ENCODE results near the gene ARL15.

Gene ARL15

DNA sequence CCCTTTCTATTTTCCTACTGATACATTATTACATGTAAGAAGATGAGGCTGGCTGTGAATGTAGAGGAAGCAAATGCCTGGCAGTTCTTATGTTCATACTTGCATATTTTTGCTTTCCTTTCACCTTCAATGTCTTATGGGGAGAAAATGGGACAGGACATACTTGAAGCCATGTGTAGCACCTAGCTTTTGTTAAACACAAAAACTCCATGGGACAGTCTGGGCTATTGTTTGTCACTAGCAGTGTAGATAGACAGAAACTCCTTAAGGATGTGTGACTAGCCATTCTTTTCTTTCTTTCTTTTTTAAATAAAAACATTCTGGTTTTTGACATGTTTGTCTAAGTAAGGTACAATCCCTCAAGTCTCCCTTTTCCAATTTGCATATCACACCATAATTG lies 122.7 kb downstream of the ARL15 start:
- H4K8ac ChIP-seq (ENCODE audit: low read depth, low read length): no peak overlapping the region
- no peak overlapping the region for H3K27ac ChIP-seq (ENCODE audit: low read depth, low read length)
- H2BK12ac ChIP-seq (ENCODE audit: low read length): no peak overlapping the region
- no peak overlapping the region for H3K23ac ChIP-seq (ENCODE audit: low read length)
- no peaks in the 10 kb centered on the region for H3K9me3 ChIP-seq (ENCODE audit: insufficient read depth, low read depth, low read length)
- no peak overlapping the region for H2BK5ac ChIP-seq (ENCODE audit: low read depth, low read length, poor library complexity)
- H2AFZ ChIP-seq (ENCODE audit: insufficient read depth, low read length, poor library complexity): no peak overlapping the region
- no peak overlapping the region for H3K14ac ChIP-seq (ENCODE audit: low read length)
- no peak for DNase-seq
- no peak overlapping the region for H3K4me2 ChIP-seq (ENCODE audit: low read length)
- no peaks in the 10 kb centered on the region for H3K79me1 ChIP-seq (ENCODE audit: low read length)
- no peaks in the 10 kb centered on the region for H3K27me3 ChIP-seq (ENCODE audit: insufficient read depth, low read length)
- no peak overlapping the region for H3K18ac ChIP-seq (ENCODE audit: low read length)
- no peak overlapping the region for H2BK120ac ChIP-seq (ENCODE audit: insufficient read depth, low read length, poor library complexity)
- H3K4me1 ChIP-seq (ENCODE audit: control insufficient read depth in 1 of 2, insufficient read depth in 2 of 2, low read length in 2 of 2): no peaks in the 10 kb centered on the region
- no peak overlapping the region for H2AK5ac ChIP-seq (ENCODE audit: low read length)
- H3K4ac ChIP-seq (ENCODE audit: low read depth, low read length): no peak overlapping the region
- no peaks in the 10 kb centered on the region for H3K79me2 ChIP-seq (ENCODE audit: control insufficient read depth, insufficient read depth, low read length, poor library complexity)
- H3K4me3 ChIP-seq (ENCODE audit: low read depth, low read length): no peak overlapping the region
- H4K12ac ChIP-seq (ENCODE audit: low read depth, low read length): no peak overlapping the region
- H4K91ac ChIP-seq (ENCODE audit: low read depth, low read length): no peak overlapping the region
- H3K36me3 ChIP-seq (ENCODE audit: control insufficient read depth in 1 of 2, insufficient read depth in 2 of 2, low read length in 2 of 2): no peaks in the 10 kb centered on the region
- H3K9ac ChIP-seq (ENCODE audit: low read length): no peak overlapping the region

DNA sequence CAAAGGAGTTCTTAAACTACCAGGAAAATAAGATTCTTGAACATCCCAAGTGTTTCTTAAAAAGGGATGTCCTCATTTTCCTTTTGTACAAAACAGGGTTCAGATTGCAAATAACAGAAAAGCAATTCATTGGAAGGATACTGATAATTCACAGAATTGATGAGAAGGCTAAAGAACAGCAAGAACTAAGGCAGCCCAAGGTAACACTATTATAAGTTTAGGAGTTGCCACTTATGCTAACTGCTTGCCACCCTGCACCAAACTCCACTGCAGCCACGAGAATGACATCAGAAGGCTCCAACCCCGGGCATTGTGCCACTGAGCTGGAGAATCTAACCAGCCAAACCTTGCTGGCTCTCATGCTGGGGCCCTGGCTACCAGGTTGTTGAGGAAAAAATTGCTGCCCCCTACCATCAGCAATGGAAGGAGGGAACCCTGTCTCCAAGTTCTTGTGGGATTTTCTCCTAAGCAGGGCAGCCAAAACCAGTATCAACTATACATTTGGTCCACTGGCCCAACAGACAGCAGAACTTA lies 123.4 kb downstream of the ARL15 start:
- no peaks in the 10 kb centered on the region for H3K4me1 ChIP-seq (ENCODE audit: control insufficient read depth in 1 of 2, insufficient read depth in 2 of 2, low read length in 2 of 2)
- H3K36me3 ChIP-seq (ENCODE audit: control insufficient read depth in 1 of 2, insufficient read depth in 2 of 2, low read length in 2 of 2): no peaks in the 10 kb centered on the region
- no peak overlapping the region for H3K4me3 ChIP-seq (ENCODE audit: low read depth, low read length)
- WGBS (ENCODE audit: extremely low coverage, insufficient coverage, insufficient read length): no CpG with 5 or more reads among the region's 2 CpGs
- H3K9me3 ChIP-seq (ENCODE audit: insufficient read depth, low read depth, low read length): no peaks in the 10 kb centered on the region
- no peak overlapping the region for H3K4me2 ChIP-seq (ENCODE audit: low read length)
- no peak overlapping the region for H3K4ac ChIP-seq (ENCODE audit: low read depth, low read length)
- no peak overlapping the region for H3K23ac ChIP-seq (ENCODE audit: low read length)
- no peak overlapping the region for H3K18ac ChIP-seq (ENCODE audit: low read length)
- no peak overlapping the region for H2AK5ac ChIP-seq (ENCODE audit: low read length)
- no peak overlapping the region for H4K91ac ChIP-seq (ENCODE audit: low read depth, low read length)
- no peak overlapping the region for H4K8ac ChIP-seq (ENCODE audit: low read depth, low read length)
- H2AFZ ChIP-seq (ENCODE audit: insufficient read depth, low read length, poor library complexity): no peak overlapping the region
- H3K9ac ChIP-seq (ENCODE audit: low read length): no peak overlapping the region
- H4K12ac ChIP-seq (ENCODE audit: low read depth, low read length): no peak overlapping the region
- no peaks in the 10 kb centered on the region for H3K79me2 ChIP-seq (ENCODE audit: control insufficient read depth, insufficient read depth, low read length, poor library complexity)
- no peak overlapping the region for H2BK5ac ChIP-seq (ENCODE audit: low read depth, low read length, poor library complexity)
- no peaks in the 10 kb centered on the region for H3K79me1 ChIP-seq (ENCODE audit: low read length)
- DNase-seq: no peak
- no peak overlapping the region for H2BK12ac ChIP-seq (ENCODE audit: low read length)
- no peak overlapping the region for H3K27ac ChIP-seq (ENCODE audit: low read depth, low read length)
- no peaks in the 10 kb centered on the region for H3K27me3 ChIP-seq (ENCODE audit: insufficient read depth, low read length)
- no peak overlapping the region for H2BK120ac ChIP-seq (ENCODE audit: insufficient read depth, low read length, poor library complexity)
- no peak overlapping the region for H3K14ac ChIP-seq (ENCODE audit: low read length)

DNA sequence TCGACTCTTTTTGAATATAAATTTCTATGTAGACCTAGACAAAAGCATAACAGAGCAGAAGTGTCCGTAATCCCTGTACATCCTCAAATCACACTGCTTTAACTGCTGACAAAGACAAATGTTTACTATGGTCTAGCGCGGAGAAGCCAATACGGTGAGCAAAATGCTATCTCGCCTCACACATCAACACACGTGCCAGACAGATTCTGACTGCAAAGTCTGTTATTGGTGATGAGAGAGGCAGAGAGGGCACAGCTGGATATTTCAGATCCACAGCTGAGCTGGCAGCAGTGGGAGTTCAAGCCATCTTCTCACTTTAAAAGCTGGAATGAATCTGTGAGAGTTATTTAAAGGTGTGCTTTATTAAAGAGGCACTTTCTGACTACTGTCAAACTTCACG lies 124.3 kb downstream of the ARL15 start:
- no peak overlapping the region for H4K12ac ChIP-seq (ENCODE audit: low read depth, low read length)

DNA sequence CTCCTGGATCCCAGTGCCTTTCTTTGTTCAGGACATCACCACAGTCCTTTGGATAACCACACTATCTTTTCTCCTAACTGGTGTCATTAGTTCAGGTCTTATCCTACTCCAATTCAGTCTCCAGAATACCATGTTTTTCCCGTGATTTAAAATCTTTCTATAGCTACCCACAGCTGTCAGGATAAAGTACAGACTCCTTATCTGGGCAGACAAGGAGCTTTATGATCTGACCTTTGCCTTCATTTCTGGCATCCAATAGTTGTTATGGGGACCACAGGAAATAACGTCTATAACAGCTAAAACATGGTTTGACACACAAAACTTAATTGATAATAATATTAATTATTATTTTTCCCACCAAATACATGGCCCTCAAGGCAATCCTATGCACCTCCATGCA lies 125.6 kb downstream of the ARL15 start:
- Histone ChIP-seq H3K9ac (ENCODE audit: low read length) (no peak overlapping the region), H4K8ac (ENCODE audit: low read depth, low read length) (no peak overlapping the region), H2BK12ac (ENCODE audit: low read length) (no peak overlapping the region), H2AFZ (ENCODE audit: insufficient read depth, low read length, poor library complexity) (no peak overlapping the region), H3K79me2 (ENCODE audit: control insufficient read depth, insufficient read depth, low read length, poor library complexity) (no peaks in the 10 kb centered on the region), H2BK5ac (ENCODE audit: low read depth, low read length, poor library complexity) (no peak overlapping the region), H3K4me1 (ENCODE audit: control insufficient read depth in 1 of 2, insufficient read depth in 2 of 2, low read length in 2 of 2) (peaks cover 3 to 4% of the 10 kb centered on the region in 2 experiments), H3K4ac (ENCODE audit: low read depth, low read length) (no peak overlapping the region), H3K18ac (ENCODE audit: low read length) (no peak overlapping the region), H2BK120ac (ENCODE audit: insufficient read depth, low read length, poor library complexity) (no peak overlapping the region), H3K9me3 (ENCODE audit: insufficient read depth, low read depth, low read length) (no peaks in the 10 kb centered on the region), H3K14ac (ENCODE audit: low read length) (no peak overlapping the region), H3K36me3 (ENCODE audit: control insufficient read depth in 1 of 2, insufficient read depth in 2 of 2, low read length in 2 of 2) (no peaks in the 10 kb centered on the region), H4K12ac (ENCODE audit: low read depth, low read length) (no peak overlapping the region), H3K79me1 (ENCODE audit: low read length) (peaks cover 4% of the 10 kb centered on the region), H3K23ac (ENCODE audit: low read length) (no peak overlapping the region), H3K4me3 (ENCODE audit: low read depth, low read length) (no peak overlapping the region), H2AK5ac (ENCODE audit: low read length) (no peak overlapping the region), H3K4me2 (ENCODE audit: low read length) (no peak overlapping the region), H3K27ac (ENCODE audit: low read depth, low read length) (no peak overlapping the region), H4K91ac (ENCODE audit: low read depth, low read length) (no peak overlapping the region), H3K27me3 (ENCODE audit: insufficient read depth, low read length) (no peaks in the 10 kb centered on the region)
- DNase-seq: no peak
- no CpG with 5 or more reads among the region's 2 CpGs for WGBS (ENCODE audit: extremely low coverage, insufficient coverage, insufficient read length)

More for the DNA sequence above, 124.3 kb downstream of the ARL15 start:
- Histone ChIP-seq H3K27ac (ENCODE audit: low read depth, low read length) (no peak overlapping the region), H2AFZ (ENCODE audit: insufficient read depth, low read length, poor library complexity) (no peak overlapping the region), H3K79me1 (ENCODE audit: low read length) (no peaks in the 10 kb centered on the region), H3K9ac (ENCODE audit: low read length) (no peak overlapping the region), H3K14ac (ENCODE audit: low read length) (no peak overlapping the region), H3K36me3 (ENCODE audit: control insufficient read depth in 1 of 2, insufficient read depth in 2 of 2, low read length in 2 of 2) (no peaks in the 10 kb centered on the region), H2BK12ac (ENCODE audit: low read length) (no peak overlapping the region), H3K4me3 (ENCODE audit: low read depth, low read length) (no peak overlapping the region), H3K4me2 (ENCODE audit: low read length) (no peak overlapping the region), H3K79me2 (ENCODE audit: control insufficient read depth, insufficient read depth, low read length, poor library complexity) (no peaks in the 10 kb centered on the region), H3K23ac (ENCODE audit: low read length) (no peak overlapping the region), H3K18ac (ENCODE audit: low read length) (no peak overlapping the region), H3K27me3 (ENCODE audit: insufficient read depth, low read length) (no peaks in the 10 kb centered on the region), H4K8ac (ENCODE audit: low read depth, low read length) (no peak overlapping the region), H3K4ac (ENCODE audit: low read depth, low read length) (no peak overlapping the region), H3K4me1 (ENCODE audit: control insufficient read depth in 1 of 2, insufficient read depth in 2 of 2, low read length in 2 of 2) (no peaks in the 10 kb centered on the region), H2BK5ac (ENCODE audit: low read depth, low read length, poor library complexity) (no peak overlapping the region), H4K91ac (ENCODE audit: low read depth, low read length) (no peak overlapping the region), H3K9me3 (ENCODE audit: insufficient read depth, low read depth, low read length) (no peaks in the 10 kb centered on the region), H2AK5ac (ENCODE audit: low read length) (no peak overlapping the region), H2BK120ac (ENCODE audit: insufficient read depth, low read length, poor library complexity) (no peak overlapping the region)
- WGBS (ENCODE audit: extremely low coverage, insufficient coverage, insufficient read length): no CpG with 5 or more reads among the region's 8 CpGs
- no peak for DNase-seq

Measured in trophoblast cell (in vitro differentiated cells and primary cell).